Ramos (cell line): ENCODE measurements around the gene TMEM106C.

ENCODE experiments used
- in situ Hi-C: fragments of 300-500 bp; cut with MboI; formaldehyde crosslinking; loops from one replicate; pipeline ENCODE4 v1.14.3; 2022; ENCODE audit warnings: low sequenced_read_pairs; ENCODE audit not compliant: unreplicated experiment

Gene TMEM106C

GRCh38 chr12:48008950-48009349, 45.6 kb downstream of the TMEM106C start:
- in situ Hi-C loops = no loop called here

- in situ Hi-C loops = no loop called here
Observed at GRCh38 chr12:48009471-48009870, 46.1 kb downstream of the TMEM106C start.

DNA sequence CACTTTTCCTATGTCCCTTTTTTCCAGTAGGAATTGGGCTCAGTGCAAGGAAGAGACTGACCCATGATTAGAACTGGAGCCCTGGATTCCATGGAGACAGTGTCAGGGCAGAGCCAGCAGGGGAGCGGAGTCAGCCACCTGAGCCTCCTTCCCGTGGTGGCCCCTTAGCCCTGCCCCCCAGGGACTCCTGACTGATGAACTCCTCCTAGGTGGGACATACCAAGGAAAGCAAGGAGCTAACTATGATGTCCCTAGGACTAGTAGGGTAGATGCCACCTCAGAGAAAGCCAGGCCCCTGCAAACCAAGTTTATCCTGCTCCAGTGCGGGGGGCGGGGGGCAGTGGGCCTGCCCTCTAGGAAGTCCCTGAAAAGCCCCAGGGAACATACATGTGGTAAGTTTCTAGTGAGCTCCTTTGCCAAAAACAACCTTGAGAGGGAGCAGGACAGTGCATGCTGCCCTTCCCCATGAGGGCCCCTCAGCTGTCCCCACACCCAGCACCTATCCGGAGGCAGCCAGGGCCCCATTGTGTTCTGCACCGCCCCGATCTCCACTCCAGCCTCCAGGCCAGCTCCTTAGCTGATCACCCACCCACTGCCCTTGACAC, 47.1 kb downstream of the TMEM106C start:
- in situ Hi-C loops = no loop called here

DNA sequence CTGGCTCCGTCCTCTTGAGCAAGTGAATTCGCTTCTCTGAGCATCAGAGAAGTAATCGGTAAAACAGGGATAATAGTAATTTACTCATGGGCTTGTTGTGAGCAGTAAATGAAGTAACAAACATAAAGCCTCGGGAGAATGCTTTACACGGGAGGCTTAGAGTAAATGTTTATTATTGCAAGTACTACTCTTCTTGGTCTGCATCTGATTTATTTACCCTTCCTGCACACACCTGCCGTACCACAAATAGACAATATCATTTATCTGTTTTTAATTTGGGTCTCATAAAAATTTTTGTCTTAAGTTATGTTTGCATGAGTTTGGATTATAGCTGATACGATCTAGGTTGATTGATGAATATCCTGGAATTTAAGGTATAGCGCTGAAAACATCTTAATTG, 48.7 kb downstream of the TMEM106C start:
- in situ Hi-C loops = no loop called here

- in situ Hi-C loops = no loop called here
Observed at GRCh38 chr12:48013287-48013686, 49.9 kb downstream of the TMEM106C start.

- in situ Hi-C loops = no loop called here
Observed at GRCh38 chr12:48015129-48015528, 51.7 kb downstream of the TMEM106C start.

DNA sequence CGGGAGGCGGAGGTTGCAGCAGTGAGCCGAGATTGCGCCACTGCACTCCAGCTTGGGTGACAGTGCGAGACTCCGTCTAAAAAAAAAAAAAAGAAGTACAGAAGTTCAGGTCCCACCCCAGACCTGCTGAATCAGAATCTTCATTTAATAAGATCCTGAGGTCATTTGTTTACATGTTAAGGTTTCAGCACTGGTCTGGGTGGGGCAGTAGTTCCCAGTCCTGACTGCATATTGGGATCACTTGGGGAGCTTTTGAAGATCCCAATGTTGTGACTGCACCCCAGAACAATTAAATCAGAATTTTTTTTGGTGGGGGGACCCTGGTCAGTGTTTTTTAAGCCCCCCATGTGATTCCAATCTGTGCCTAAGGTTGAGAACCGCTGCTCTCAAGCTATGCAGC, 52.6 kb downstream of the TMEM106C start:
- in situ Hi-C loops = no loop called here

DNA sequence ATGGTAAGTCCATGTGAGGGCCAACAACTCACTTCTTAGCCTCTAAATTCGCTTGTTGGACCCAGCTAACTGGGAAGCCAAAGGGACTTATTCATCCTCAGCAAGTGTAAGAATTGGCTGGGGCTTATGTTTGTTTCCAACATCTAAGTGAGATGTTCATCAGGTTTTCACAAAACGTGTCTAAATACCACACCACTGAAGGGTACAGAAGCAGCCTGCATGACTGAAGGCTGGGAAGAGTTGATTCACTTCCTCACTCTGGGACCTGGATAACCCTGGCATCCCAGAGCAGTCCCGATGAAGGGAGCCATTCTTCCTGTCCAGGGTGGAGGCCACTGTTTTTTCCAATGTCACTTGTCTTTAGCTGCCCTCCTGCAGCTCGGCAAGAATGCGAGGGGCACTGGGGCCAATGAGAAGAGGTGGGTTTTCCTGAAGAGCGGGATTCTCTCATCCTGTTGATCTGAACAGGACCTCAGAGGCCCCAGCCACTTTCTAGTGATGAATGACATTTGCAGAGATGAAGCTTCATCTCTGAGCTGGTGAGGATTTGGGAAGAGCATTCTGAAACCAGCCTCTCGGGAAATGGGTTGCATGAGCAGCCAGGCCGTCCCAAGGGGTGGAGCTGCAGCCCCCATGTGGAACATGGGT, 53.1 kb downstream of the TMEM106C start:
- in situ Hi-C loops = no loop called here

DNA sequence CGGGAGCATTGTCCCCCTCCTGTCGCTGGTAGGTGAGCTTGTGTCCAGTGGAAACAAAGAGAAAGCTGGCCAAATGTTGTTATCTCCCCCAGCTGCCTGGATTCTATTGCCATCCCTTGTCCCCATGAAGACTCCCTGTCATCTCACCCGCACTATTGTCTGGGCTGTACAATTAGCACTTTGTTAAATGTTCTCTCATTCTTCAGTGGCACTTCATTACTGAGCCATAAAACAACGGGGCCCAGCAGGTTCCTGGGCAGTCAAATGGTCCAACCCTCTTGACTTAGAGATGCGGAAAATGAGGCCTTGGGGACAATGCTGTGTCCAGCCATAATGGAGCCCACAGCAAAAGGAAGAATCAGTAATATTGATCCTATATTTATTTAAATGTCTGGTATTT, 54.1 kb downstream of the TMEM106C start:
- in situ Hi-C loops = no loop called here

DNA sequence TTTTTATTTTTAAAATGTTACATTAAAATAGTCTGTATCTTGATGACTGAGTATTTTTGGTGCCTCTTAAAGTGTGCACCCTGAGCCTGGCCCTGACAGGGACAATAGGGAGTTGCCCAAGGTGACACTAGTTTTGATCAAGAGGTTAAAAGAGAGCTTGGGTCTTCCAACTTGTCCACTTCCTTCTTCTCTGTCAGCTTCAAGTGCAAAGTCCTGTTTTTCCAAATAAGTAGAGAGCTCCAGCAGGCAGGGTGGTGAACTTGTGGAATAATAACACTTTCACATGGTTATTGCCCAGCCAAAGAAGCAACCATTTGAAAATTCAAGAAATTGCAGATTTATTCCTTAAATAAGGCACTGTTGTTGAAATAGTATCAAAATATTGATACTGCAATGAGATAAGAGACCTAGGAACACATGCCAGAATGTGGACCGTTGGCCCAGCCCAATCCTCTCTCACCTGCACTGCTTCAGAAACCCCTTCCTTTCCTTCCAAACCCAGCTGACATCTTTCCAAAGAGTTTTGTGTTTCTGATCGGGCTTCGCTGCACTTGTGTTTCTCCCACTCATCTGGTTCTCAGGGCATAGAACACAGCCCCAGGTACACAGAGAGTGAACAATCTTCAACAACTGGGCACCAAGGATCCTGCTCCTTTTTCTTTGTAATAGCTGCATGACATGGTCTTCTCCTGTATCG, 54.7 kb downstream of the TMEM106C start:
- in situ Hi-C loops = no loop called here
